ENCODE data around the gene PTGIS. TPM values are rescaled to one million over a fixed set of nuclear protein-coding genes. Genes with fewer than 3 reads are reported as not detected.

PTGIS gene
- total and polyA plus RNA-seq, 2 donors (not counting 1 experiment from before 2014, with no cell fraction given): not detected

DNA sequence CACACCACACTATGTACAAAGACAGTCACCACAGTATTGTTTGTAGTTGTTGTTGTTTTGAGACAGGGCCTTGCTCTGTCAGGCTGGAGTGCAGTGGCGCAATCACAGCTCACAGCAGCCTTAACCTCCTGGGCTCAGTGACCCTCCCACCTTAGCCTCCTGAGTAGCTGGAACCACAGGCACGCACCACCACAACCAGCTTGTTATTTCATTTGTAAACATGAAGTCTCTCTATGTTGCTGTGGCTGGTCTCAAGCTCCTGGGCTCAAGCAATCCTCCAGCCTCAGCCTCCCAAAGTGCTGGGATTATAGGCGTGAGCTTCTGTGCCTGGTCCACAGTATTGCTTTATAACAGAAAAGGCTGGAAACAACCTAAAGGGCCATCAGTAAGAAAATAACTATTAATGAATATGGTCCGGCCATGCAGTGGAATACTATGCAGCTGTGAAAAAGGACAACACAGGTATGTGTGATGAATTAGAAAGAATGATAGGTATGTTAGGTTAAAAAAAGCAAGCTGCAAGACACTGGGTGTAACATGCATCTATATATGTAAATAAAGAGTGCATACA, 30.0 kb upstream of the PTGIS start:
- H3K9me3 Mint-ChIP-seq (ENCODE audit: insufficient read depth): no peaks in the 10 kb centered on the region
- no peak overlapping the region for H3K4me3 ChIP-seq (ENCODE audit: control extremely low read depth in 1 of 5, extremely low read depth in 1 of 5, insufficient read depth in 1 of 5, low read depth in 2 of 5, low read length in 4 of 5)
- POLR2A ChIA-PET: no interaction called here
- H3K4me1 Mint-ChIP-seq: peaks cover 7% of the 10 kb centered on the region
- intact Hi-C loops (cut with micrococcal nuclease): no loop called here
- peaks cover 0 to 12% (median 3%) of the 10 kb centered on the region in 3 donors for H3K9me3 ChIP-seq (ENCODE audit: control extremely low read depth in 1 of 3, control insufficient read depth in 2 of 3, insufficient read depth in 1 of 3, low read length in 2 of 3)
- no peak overlapping the region for H3K9ac ChIP-seq (ENCODE audit: low read length)
- peaks cover 0 to 8% of the 10 kb centered on the region in 2 donors for H3K4me1 ChIP-seq (ENCODE audit: control insufficient read depth in 2 of 2, insufficient read depth in 2 of 2, low read length in 2 of 2)
- ATAC-seq (ENCODE audit: low read depth) (no peak), DNase-seq (no peak)
- no peak overlapping the region for H3K27ac ChIP-seq (ENCODE audit: low read length in 2 of 2)
- no peak overlapping the region for H3K4me3 Mint-ChIP-seq
- TF ChIP-seq EZH2 (IDR thresholded peaks at IDR 0.05; ENCODE audit: borderline replicate concordance, insufficient read depth, low read depth, low read length, poor library complexity, severe bottlenecking): no peak
- TF ChIP-seq, protein P1, sequence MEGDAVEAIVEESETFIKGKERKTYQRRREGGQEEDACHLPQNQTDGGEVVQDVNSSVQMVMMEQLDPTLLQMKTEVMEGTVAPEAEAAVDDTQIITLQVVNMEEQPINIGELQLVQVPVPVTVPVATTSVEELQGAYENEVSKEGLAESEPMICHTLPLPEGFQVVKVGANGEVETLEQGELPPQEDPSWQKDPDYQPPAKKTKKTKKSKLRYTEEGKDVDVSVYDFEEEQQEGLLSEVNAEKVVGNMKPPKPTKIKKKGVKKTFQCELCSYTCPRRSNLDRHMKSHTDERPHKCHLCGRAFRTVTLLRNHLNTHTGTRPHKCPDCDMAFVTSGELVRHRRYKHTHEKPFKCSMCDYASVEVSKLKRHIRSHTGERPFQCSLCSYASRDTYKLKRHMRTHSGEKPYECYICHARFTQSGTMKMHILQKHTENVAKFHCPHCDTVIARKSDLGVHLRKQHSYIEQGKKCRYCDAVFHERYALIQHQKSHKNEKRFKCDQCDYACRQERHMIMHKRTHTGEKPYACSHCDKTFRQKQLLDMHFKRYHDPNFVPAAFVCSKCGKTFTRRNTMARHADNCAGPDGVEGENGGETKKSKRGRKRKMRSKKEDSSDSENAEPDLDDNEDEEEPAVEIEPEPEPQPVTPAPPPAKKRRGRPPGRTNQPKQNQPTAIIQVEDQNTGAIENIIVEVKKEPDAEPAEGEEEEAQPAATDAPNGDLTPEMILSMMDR (IDR thresholded peaks at IDR 0.05): no peak
- peaks cover 13% of the 10 kb centered on the region for H3K27me3 Mint-ChIP-seq
- H4K20me1 ChIP-seq (ENCODE audit: control insufficient read depth, insufficient read depth, low read length, poor library complexity, severe bottlenecking): no peaks in the 10 kb centered on the region
- no peaks in the 10 kb centered on the region for H3K79me2 ChIP-seq (ENCODE audit: control insufficient read depth, insufficient read depth, low read length)
- 96% methylated on average over 3 of the region's 4 CpGs for WGBS (ENCODE audit: insufficient coverage)
- CTCF ChIA-PET: interaction anchor here (1.2 kb wide), 1 partner anchor 248 kb away, joined by 3 read pairs; no protein-coding TSS in a partner anchor
- no peak overlapping the region for H2AFZ ChIP-seq (ENCODE audit: insufficient read depth, low read depth, low read length, poor library complexity, severe bottlenecking)
- H3K4me2 ChIP-seq (replicated peaks; ENCODE audit: low read depth, low read length, poor library complexity, severe bottlenecking): no peak overlapping the region
- H3K27ac Mint-ChIP-seq: no peak overlapping the region
- H3K36me3 ChIP-seq (replicated peaks in 1 of 2; ENCODE audit: control extremely low read depth in 1 of 2, control insufficient read depth in 1 of 2, extremely low read depth in 1 of 2, insufficient read depth in 2 of 2, low read length in 1 of 2): no peaks in the 10 kb centered on the region
- peaks cover 0 to 9% (median 1%) of the 10 kb centered on the region in 4 experiments for H3K27me3 ChIP-seq (replicated peaks in 1 of 4; ENCODE audit: control extremely low read depth in 1 of 4, control insufficient read depth in 3 of 4, insufficient read depth in 4 of 4, low read length in 3 of 4)

DNA sequence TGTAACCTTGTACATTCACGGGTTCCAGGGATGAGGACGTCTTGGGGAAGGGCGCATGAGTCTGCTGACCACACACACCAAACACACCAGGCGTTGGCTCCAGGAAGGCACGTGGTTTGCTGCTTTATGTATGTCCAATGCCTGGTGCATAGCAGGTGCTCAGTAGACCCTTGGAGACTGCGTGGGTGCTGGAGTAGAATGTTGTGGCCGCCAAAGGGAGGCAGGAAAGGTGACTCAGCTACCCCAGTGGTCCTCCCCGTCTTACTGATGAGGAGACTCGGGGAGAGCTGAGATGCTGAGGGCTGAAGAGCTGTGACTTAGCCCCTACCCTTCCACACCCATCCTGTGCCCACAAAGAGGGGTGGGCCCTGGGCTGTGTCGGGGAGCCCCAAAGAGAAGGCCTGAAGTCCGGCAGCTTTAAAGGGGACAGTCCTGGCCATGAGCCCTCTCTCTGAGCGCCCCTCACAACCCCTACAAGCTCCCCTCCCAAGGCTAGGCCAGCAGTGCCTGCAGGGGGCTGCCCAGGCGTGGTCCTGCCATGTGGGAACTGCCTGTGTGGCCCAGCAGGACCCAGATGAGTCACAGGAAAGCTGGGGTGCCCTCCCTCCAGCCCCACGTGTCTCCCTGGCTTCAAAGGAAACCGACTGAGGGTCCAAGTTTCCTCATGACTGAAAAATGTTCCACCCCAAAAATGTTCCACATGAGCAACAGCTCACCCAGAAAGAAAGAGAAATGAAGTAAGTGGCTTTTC, 28.0 kb upstream of the PTGIS start:
- WGBS (ENCODE audit: insufficient coverage): 77% methylated on average over 9 of the region's 15 CpGs
- POLR2A ChIA-PET: no interaction called here
- H3K27ac Mint-ChIP-seq: no peak overlapping the region
- intact Hi-C loops (cut with micrococcal nuclease): no loop called here
- Histone ChIP-seq H3K4me3 (ENCODE audit: control extremely low read depth in 1 of 5, extremely low read depth in 1 of 5, insufficient read depth in 1 of 5, low read depth in 2 of 5, low read length in 4 of 5) (no peak overlapping the region), H3K9ac (ENCODE audit: low read length) (no peak overlapping the region), H2AFZ (ENCODE audit: insufficient read depth, low read depth, low read length, poor library complexity, severe bottlenecking) (no peak overlapping the region), H3K79me2 (ENCODE audit: control insufficient read depth, insufficient read depth, low read length) (no peaks in the 10 kb centered on the region), H3K27me3 (replicated peaks in 1 of 4; ENCODE audit: control extremely low read depth in 1 of 4, control insufficient read depth in 3 of 4, insufficient read depth in 4 of 4, low read length in 3 of 4) (peaks cover 0 to 9% (median 1%) of the 10 kb centered on the region in 4 experiments), H3K27ac (ENCODE audit: low read length in 2 of 2) (no peak overlapping the region), H3K4me1 (ENCODE audit: control insufficient read depth in 2 of 2, insufficient read depth in 2 of 2, low read length in 2 of 2) (peaks cover 0 to 8% of the 10 kb centered on the region in 2 donors), H3K36me3 (replicated peaks in 1 of 2; ENCODE audit: control extremely low read depth in 1 of 2, control insufficient read depth in 1 of 2, extremely low read depth in 1 of 2, insufficient read depth in 2 of 2, low read length in 1 of 2) (no peaks in the 10 kb centered on the region), H3K4me2 (replicated peaks; ENCODE audit: low read depth, low read length, poor library complexity, severe bottlenecking) (no peak overlapping the region), H3K9me3 (ENCODE audit: control extremely low read depth in 1 of 3, control insufficient read depth in 2 of 3, insufficient read depth in 1 of 3, low read length in 2 of 3) (peaks cover 0 to 12% (median 3%) of the 10 kb centered on the region in 3 donors), H4K20me1 (ENCODE audit: control insufficient read depth, insufficient read depth, low read length, poor library complexity, severe bottlenecking) (no peaks in the 10 kb centered on the region)
- DNase-seq: no peak
- H3K4me3 Mint-ChIP-seq: no peak overlapping the region
- no peak for ATAC-seq (ENCODE audit: low read depth)
- CTCF ChIA-PET: no interaction called here
- no peak for TF ChIP-seq EZH2 (IDR thresholded peaks at IDR 0.05; ENCODE audit: borderline replicate concordance, insufficient read depth, low read depth, low read length, poor library complexity, severe bottlenecking)
- TF ChIP-seq, protein P1 (IDR thresholded peaks at IDR 0.05): no peak
- H3K9me3 Mint-ChIP-seq (ENCODE audit: insufficient read depth): no peaks in the 10 kb centered on the region
- H3K4me1 Mint-ChIP-seq: peaks cover 7% of the 10 kb centered on the region
- H3K27me3 Mint-ChIP-seq: peaks cover 13% of the 10 kb centered on the region
